Putamen (tissue), 1 donor: ENCODE data around the gene AP1S1.
"Not testable (repeated sequence)": the region's sequence is repeated elsewhere in the genome, so short reads cannot be mapped to it uniquely, and the experiment has no call there.

Source experiments
- DNase-seq: peaks from one replicate; pipeline ENCODE4 v3.0.0-alpha.2; 2016; ENCODE audit warnings: low spot score

Gene AP1S1

GRCh38 chr7:101201695-101202602, 47.7 kb downstream of the AP1S1 start:
- no peak for DNase-seq

GRCh38 chr7:101202603-101202918, 48.3 kb downstream of the AP1S1 start:
- no peak for DNase-seq

GRCh38 chr7:101203740-101204738, 49.8 kb downstream of the AP1S1 start:
- DNase-seq, result not testable (repeated sequence)

GRCh38 chr7:101205901-101206664, 51.8 kb downstream of the AP1S1 start:
- peak; percentile 26 for DNase-seq

- DNase-seq, result no peak
Observed at GRCh38 chr7:101206665-101207042, 52.4 kb downstream of the AP1S1 start.

GRCh38 chr7:101207459-101207858, 53.2 kb downstream of the AP1S1 start:
- DNase-seq, result no peak

- no peak for DNase-seq
Observed at GRCh38 chr7:101208794-101209193, 54.5 kb downstream of the AP1S1 start.

GRCh38 chr7:101210143-101210542, 55.9 kb downstream of the AP1S1 start:
- DNase-seq, result no peak
